Measurements from ENCODE around the gene GTF3C1. TPM values are rescaled to one million over a fixed set of nuclear protein-coding genes. Genes with fewer than 3 reads are reported as not detected.

The GTF3C1 gene
- total and polyA plus RNA-seq, 2 experiments from 2014 or later: 33.4 to 52.1 TPM

- in situ Hi-C loops (cut with MboI): no loop called here
- Histone ChIP-seq H3K9me3 (ENCODE audit: low read depth) (no peaks in the 10 kb centered on the region), H3K9me2 (ENCODE audit: insufficient read depth) (no peaks in the 10 kb centered on the region), H3K4me3 (no peak overlapping the region), H3K4me1 (ENCODE audit: insufficient read depth) (0 out of 2 replicates have a peak, but pooled peaks cover 5% of the 10 kb centered on the region), H3K79me2 (ENCODE audit: insufficient read depth) (no peaks in the 10 kb centered on the region), H3K4me2 (ENCODE audit: unreplicated experiment) (no peak overlapping the region), H4K20me1 (ENCODE audit: insufficient read depth) (no peaks in the 10 kb centered on the region), H3K27ac (no peak overlapping the region), H3F3A (ENCODE audit: insufficient read depth) (no peaks in the 10 kb centered on the region), H3K9ac (no peak overlapping the region), H2AFZ (no peak overlapping the region), H3K27me3 (replicated peaks; ENCODE audit: insufficient read depth) (no peaks in the 10 kb centered on the region), H3K36me3 (ENCODE audit: low read depth) (peaks cover 42% of the 10 kb centered on the region)
- no peak for TF ChIP-seq EZH2phosphoT487 (IDR thresholded peaks at IDR 0.05; ENCODE audit: insufficient read depth, low read depth)
- TF ChIP-seq EZH2 (IDR thresholded peaks at IDR 0.05; ENCODE audit: insufficient read depth, poor library complexity, severe bottlenecking): no peak
- no peak for DNase-seq
- 94 to 96% methylated on average over 22 of the region's 22 CpGs for WGBS, 2 experiments (ENCODE audit: low coverage in 1 of 2, low lambda C conversion rate in 2 of 2, missing lambda C conversion rate in 2 of 2)
Measured at GRCh38 chr16:27468941-27469531, 80.7 kb downstream of the GTF3C1 start.

DNA sequence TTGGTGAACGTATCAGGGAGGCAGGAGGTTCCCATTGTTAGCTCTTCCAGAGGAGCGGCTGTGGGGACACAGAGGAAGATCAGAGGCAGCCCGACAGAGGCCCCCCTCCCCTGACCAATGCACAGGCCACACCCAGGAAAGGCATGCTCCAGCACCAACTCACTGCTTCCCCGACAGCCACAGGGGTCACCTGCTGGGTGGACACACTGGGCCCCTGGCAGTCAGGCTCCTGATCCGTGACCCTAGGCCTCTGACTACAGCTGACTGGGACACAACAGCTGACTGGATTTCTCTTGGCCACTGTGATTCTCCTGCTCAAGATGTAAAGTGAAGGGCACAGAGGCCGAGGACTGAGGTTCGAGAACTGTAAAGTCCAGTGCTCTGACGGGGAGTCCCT, 84.2 kb downstream of the GTF3C1 start:
- WGBS, 2 experiments (ENCODE audit: low coverage in 1 of 2, low lambda C conversion rate in 2 of 2, missing lambda C conversion rate in 2 of 2): 90% methylated on average over 8 of the region's 8 CpGs
- no peaks in the 10 kb centered on the region for H3F3A ChIP-seq (ENCODE audit: insufficient read depth)
- no peak overlapping the region for H3K4me3 ChIP-seq
- no peaks in the 10 kb centered on the region for H3K9me3 ChIP-seq (ENCODE audit: low read depth)
- in situ Hi-C loops (cut with MboI): no loop called here
- no peak overlapping the region for H3K27ac ChIP-seq
- no peaks in the 10 kb centered on the region for H3K79me2 ChIP-seq (ENCODE audit: insufficient read depth)
- no peaks in the 10 kb centered on the region for H3K27me3 ChIP-seq (replicated peaks; ENCODE audit: insufficient read depth)
- no peak for TF ChIP-seq EZH2phosphoT487 (IDR thresholded peaks at IDR 0.05; ENCODE audit: insufficient read depth, low read depth)
- TF ChIP-seq EZH2 (IDR thresholded peaks at IDR 0.05; ENCODE audit: insufficient read depth, poor library complexity, severe bottlenecking): no peak
- no peaks in the 10 kb centered on the region for H4K20me1 ChIP-seq (ENCODE audit: insufficient read depth)
- H3K9ac ChIP-seq: no peak overlapping the region
- H3K4me1 ChIP-seq (ENCODE audit: insufficient read depth): 0 out of 2 replicates have a peak, but pooled peaks cover under 1% of the 10 kb centered on the region
- H2AFZ ChIP-seq: no peak overlapping the region
- peaks cover 30% of the 10 kb centered on the region for H3K36me3 ChIP-seq (ENCODE audit: low read depth)
- no peak overlapping the region for H3K4me2 ChIP-seq (ENCODE audit: unreplicated experiment)
- DNase-seq: no peak
- H3K9me2 ChIP-seq (ENCODE audit: insufficient read depth): no peaks in the 10 kb centered on the region

- H3K27me3 ChIP-seq (replicated peaks; ENCODE audit: insufficient read depth): no peaks in the 10 kb centered on the region
- no peak overlapping the region for H3K4me3 ChIP-seq
- no peak overlapping the region for H2AFZ ChIP-seq
- no peak for DNase-seq
- no peaks in the 10 kb centered on the region for H3K9me3 ChIP-seq (ENCODE audit: low read depth)
- peaks cover 25% of the 10 kb centered on the region for H3K36me3 ChIP-seq (ENCODE audit: low read depth)
- H3K4me2 ChIP-seq (ENCODE audit: unreplicated experiment): no peak overlapping the region
- H4K20me1 ChIP-seq (ENCODE audit: insufficient read depth): no peaks in the 10 kb centered on the region
- in situ Hi-C loops (cut with MboI): no loop called here
- no peak overlapping the region for H3K27ac ChIP-seq
- H3K9me2 ChIP-seq (ENCODE audit: insufficient read depth): no peaks in the 10 kb centered on the region
- 93 to 96% methylated on average over 31 to 33 of the region's 33 CpGs for WGBS, 2 experiments (ENCODE audit: low coverage in 1 of 2, low lambda C conversion rate in 2 of 2, missing lambda C conversion rate in 2 of 2)
- H3K4me1 ChIP-seq (ENCODE audit: insufficient read depth): no peaks in the 10 kb centered on the region
- no peaks in the 10 kb centered on the region for H3K79me2 ChIP-seq (ENCODE audit: insufficient read depth)
- no peak overlapping the region for H3K9ac ChIP-seq
- TF ChIP-seq EZH2 (IDR thresholded peaks at IDR 0.05; ENCODE audit: insufficient read depth, poor library complexity, severe bottlenecking) (no peak), EZH2phosphoT487 (IDR thresholded peaks at IDR 0.05; ENCODE audit: insufficient read depth, low read depth) (no peak)
- H3F3A ChIP-seq (ENCODE audit: insufficient read depth): no peaks in the 10 kb centered on the region
Measured at GRCh38 chr16:27464626-27465482, 84.9 kb downstream of the GTF3C1 start.

GRCh38 chr16:27463741-27464591, 85.7 kb downstream of the GTF3C1 start:
- Histone ChIP-seq H3K4me1 (ENCODE audit: insufficient read depth) (no peaks in the 10 kb centered on the region), H3K9me2 (ENCODE audit: insufficient read depth) (no peaks in the 10 kb centered on the region), H3K9ac (no peak overlapping the region), H3K79me2 (ENCODE audit: insufficient read depth) (no peaks in the 10 kb centered on the region), H4K20me1 (ENCODE audit: insufficient read depth) (no peaks in the 10 kb centered on the region), H3K9me3 (ENCODE audit: low read depth) (no peaks in the 10 kb centered on the region), H3K4me3 (no peak overlapping the region), H3K4me2 (ENCODE audit: unreplicated experiment) (no peak overlapping the region), H3K27me3 (replicated peaks; ENCODE audit: insufficient read depth) (no peaks in the 10 kb centered on the region), H3K36me3 (ENCODE audit: low read depth) (peaks cover 23% of the 10 kb centered on the region), H2AFZ (no peak overlapping the region), H3K27ac (no peak overlapping the region), H3F3A (ENCODE audit: insufficient read depth) (no peaks in the 10 kb centered on the region)
- 92 to 95% methylated on average over 25 to 32 of the region's 32 CpGs for WGBS, 2 experiments (ENCODE audit: low coverage in 1 of 2, low lambda C conversion rate in 2 of 2, missing lambda C conversion rate in 2 of 2)
- no peak for DNase-seq
- TF ChIP-seq EZH2 (IDR thresholded peaks at IDR 0.05; ENCODE audit: insufficient read depth, poor library complexity, severe bottlenecking) (no peak), EZH2phosphoT487 (IDR thresholded peaks at IDR 0.05; ENCODE audit: insufficient read depth, low read depth) (no peak)
- in situ Hi-C loops (cut with MboI): no loop called here
